ENCODE measurements around the gene KSR2. TPM values are rescaled to one million over a fixed set of nuclear protein-coding genes. Genes with fewer than 3 reads are reported as not detected.

The KSR2 gene
- total RNA-seq, 2 donors from 2014 or later = 1.2 to 1.3 TPM

DNA sequence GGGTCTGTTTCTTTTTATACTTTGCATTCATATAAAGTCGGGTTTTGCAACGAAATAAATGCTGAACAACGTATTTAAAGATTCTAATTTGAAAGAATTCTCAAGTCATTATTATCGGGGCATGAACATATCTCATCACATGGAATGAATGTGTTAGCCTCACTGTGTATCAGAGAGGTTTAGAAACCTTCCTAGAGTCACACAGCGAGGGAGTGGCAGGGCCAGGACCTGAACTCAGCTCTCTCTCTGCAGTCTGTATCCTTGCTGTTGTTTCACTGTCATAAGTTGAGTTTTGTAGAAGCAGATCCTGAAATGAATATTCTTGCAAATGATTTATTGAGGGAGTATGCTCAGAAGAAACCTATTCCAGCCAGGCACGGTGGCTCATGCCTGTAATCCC is 398.2 kb downstream of the KSR2 start:
- H3K4me1 ChIP-seq = no peaks in the 10 kb centered on the region
- H3K36me3 ChIP-seq = no peaks in the 10 kb centered on the region
- intact Hi-C loops (cut with DNase I) = no loop called here
- H3K27ac ChIP-seq = no peak overlapping the region
- no peaks in the 10 kb centered on the region for H3K27me3 ChIP-seq
- H3K4me3 ChIP-seq = no peak overlapping the region
- DNase-seq = no peak
- H3K9ac ChIP-seq (ENCODE audit: low read depth in 2 of 2, low read length in 2 of 2) = no peak overlapping the region
- no peak for TF ChIP-seq CTCF (IDR thresholded peaks at IDR 0.05)
- H3K9me3 ChIP-seq = no peaks in the 10 kb centered on the region

GRCh38 chr12:117567644-117568216 is 401.1 kb downstream of the KSR2 start:
- no peak for TF ChIP-seq CTCF (IDR thresholded peaks at IDR 0.05)
- Histone ChIP-seq H3K36me3 (no peaks in the 10 kb centered on the region), H3K4me3 (no peak overlapping the region), H3K9ac (ENCODE audit: low read depth in 2 of 2, low read length in 2 of 2) (no peak overlapping the region), H3K4me1 (no peaks in the 10 kb centered on the region), H3K9me3 (no peaks in the 10 kb centered on the region), H3K27me3 (no peaks in the 10 kb centered on the region), H3K27ac (no peak overlapping the region)
- DNase-seq = no peak
- intact Hi-C loops (cut with DNase I) = no loop called here

GRCh38 chr12:117564881-117565280 is 403.9 kb downstream of the KSR2 start:
- no peak overlapping the region for H3K27ac ChIP-seq
- TF ChIP-seq CTCF (IDR thresholded peaks at IDR 0.05) = no peak
- no peaks in the 10 kb centered on the region for H3K27me3 ChIP-seq
- intact Hi-C loops (cut with DNase I) = no loop called here
- H3K4me1 ChIP-seq = no peaks in the 10 kb centered on the region
- H3K9me3 ChIP-seq = no peaks in the 10 kb centered on the region
- H3K4me3 ChIP-seq = no peak overlapping the region
- H3K36me3 ChIP-seq = no peaks in the 10 kb centered on the region
- no peak overlapping the region for H3K9ac ChIP-seq (ENCODE audit: low read depth in 2 of 2, low read length in 2 of 2)
- DNase-seq = no peak

DNA sequence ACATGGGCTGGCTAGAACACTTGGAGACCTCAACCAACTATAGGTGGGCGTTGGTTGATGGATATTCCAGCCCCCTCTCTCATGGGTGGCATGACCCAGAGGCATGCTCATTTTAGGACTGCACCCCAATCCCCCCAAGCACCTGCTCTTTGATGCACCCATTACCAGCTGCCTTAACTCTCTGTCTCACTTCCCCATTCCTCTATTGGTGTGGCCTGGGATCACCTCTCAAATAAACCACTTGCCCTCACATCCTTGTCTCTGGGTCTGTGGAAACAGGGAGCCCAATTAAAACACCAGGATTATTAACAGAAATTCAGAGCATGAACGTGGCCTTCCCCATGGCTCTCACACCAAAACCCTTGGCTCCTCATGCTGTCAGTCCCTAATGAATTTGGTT is 405.1 kb downstream of the KSR2 start:
- DNase-seq = no peak
- H3K27ac ChIP-seq = no peak overlapping the region
- H3K4me1 ChIP-seq = no peaks in the 10 kb centered on the region
- intact Hi-C loops (cut with DNase I) = no loop called here
- H3K9ac ChIP-seq (ENCODE audit: low read depth in 2 of 2, low read length in 2 of 2) = no peak overlapping the region
- no peak overlapping the region for H3K4me3 ChIP-seq
- no peak for TF ChIP-seq CTCF (IDR thresholded peaks at IDR 0.05)
- no peaks in the 10 kb centered on the region for H3K27me3 ChIP-seq
- no peaks in the 10 kb centered on the region for H3K9me3 ChIP-seq
- H3K36me3 ChIP-seq = no peaks in the 10 kb centered on the region

GRCh38 chr12:117563007-117563406 is 405.8 kb downstream of the KSR2 start:
- no peak for TF ChIP-seq CTCF (IDR thresholded peaks at IDR 0.05)
- no peaks in the 10 kb centered on the region for H3K27me3 ChIP-seq
- H3K9me3 ChIP-seq = no peaks in the 10 kb centered on the region

More at GRCh38 chr12:117563007-117563406, 405.8 kb downstream of the KSR2 start:
- Histone ChIP-seq H3K9ac (ENCODE audit: low read depth in 2 of 2, low read length in 2 of 2) (no peak overlapping the region), H3K27ac (no peak overlapping the region), H3K36me3 (no peaks in the 10 kb centered on the region), H3K4me3 (no peak overlapping the region), H3K4me1 (no peaks in the 10 kb centered on the region)
- no peak for DNase-seq
- intact Hi-C loops (cut with DNase I) = no loop called here

Data from colonic mucosa (tissue), 4 donors.